ENCODE results near the gene TRAF2.

Gene TRAF2

DNA sequence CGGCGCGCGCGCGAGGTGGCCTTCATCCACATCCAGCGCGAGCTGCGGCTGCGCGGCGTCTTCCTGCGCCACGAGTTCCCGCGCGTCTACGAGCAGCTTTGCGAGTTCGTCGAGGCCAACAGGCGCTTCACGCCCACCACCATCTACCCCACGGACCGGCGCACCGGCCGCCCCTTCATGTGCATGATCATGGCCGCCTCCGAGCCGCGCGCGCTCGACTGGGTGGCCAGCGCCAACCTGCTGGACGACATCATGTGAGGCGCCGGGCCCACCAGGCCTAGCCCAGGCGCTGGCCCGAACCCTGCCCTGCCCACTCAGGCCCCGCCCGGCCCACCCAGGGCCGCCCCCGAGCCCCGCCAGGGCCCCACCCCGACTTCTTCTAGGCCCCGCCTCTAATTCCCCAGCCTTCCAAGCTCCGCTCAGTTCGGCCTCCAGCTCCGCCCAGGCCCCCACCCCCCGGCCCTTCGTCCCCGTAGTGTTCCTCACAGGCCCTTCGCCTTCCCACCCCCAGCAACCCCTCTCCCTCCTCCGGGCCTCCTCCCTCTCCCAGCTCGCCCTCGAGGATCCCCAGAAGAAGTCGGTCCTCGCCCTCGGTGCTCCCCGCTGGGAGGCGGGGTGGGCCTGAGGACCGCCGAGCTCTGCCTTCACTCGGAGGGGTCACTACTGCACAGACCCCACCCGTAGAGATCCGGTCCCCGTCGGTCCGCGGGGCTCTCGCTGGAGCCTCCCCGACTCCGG is 39.1 kb upstream of the TRAF2 start:
- no peak for DNase-seq

DNA sequence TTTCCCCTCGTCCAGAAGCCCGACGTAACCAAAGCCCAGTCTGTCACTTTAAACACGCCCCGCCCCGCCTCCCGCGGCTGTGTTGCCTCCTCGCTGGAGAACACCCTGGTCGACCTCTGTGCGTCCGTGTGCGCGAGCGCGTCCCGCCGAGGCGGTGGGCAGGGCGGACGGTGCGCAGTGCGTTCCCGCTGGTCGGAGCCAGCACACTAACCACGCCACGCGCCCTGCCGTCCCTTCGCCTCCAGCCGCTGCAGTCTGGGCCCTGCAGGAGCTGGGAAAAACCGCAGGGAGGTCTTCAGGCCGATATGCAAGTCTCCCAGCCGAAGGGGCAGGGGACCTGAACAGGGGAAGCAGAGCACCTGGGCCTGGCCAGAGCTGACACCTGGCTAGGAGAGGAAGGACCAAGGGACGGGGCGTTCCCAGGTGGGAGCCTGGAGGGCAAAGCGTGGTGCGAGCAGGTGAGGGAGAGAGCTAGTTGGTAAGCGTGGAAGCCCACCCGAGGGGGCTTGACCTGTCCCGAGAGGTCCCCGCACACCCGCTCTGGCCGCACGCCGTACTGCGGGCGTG is 38.4 kb upstream of the TRAF2 start:
- DNase-seq, result peak; percentile 57

DNA sequence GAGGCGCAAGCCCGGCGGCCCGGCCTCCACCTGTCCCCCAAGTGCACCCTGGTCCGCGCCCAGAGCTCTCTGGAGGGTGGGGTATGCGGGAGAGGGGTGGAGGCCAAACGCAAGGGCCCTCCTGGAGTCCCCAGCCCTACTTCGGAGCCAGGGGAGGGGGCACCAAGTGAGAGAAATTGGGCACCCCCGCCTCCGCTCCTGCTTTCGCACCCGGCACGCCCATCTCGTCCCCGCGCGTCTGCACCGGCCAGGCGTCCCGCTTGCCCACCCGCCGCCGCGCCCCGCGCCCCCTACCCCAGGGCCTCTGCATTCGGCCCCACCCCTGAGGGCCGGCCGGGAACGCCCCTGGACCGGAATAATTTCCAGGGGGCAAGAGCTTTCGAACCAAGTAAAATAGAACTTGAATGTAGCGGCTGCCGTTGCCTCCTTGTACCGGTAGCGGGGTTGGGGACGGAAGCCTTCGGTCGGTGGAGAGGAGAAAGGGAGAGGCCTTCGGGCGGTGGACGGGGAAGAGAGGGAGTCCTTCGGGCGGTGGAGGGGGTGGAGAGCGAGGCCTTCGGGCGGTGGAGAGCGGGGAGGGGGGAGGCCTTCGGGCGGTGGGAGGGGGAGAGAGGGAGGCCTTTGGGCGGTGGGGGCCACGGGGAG is 37.8 kb upstream of the TRAF2 start:
- peak; percentile 51 for DNase-seq

DNA sequence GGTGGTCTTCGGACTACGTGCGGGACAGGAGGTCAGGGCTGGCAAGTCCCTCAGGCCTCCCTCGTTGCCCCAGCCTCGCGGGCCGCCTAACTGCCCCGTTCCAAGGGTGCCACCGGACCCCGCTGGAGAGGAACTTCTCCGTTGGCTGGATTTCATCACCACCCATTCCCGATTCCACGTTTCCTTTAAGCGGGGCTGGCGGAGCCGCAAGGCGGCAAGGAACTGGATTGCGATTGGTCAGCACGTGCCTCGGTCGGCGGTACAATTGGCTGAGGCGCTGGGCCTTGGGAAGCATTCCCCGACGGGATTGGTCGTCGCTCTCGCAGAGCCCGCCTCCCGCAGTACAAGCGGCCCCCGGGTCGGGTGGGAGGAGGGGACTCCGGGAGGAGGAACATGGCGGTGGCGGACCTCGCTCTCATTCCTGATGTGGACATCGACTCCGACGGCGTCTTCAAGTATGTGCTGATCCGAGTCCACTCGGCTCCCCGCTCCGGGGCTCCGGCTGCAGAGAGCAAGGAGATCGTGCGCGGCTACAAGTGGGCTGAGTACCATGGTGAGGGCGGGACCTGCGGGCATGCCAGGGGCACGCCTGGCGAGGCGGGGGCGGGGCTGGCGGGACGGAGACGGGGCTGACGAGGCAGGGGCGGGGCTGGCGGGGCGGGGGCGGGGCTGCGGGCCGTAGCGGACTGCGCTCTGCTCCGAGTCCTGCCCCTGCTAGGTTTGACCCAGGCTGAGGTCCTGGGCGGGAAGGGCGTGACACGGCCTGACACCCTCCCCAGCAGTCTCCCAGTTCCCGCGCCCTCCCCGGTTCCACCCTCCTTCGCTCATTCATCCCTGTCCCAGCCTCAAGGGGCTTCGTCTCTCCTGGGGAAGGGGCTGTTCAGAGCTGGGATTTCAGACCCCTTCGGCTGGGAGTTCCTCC is 37.0 kb upstream of the TRAF2 start, which contains the start of gene PHPT1:
TSS of gene PHPT1 (plus strand) at position 372 of the 922 bp plus-strand sequence. CDS start at position 394, 22 bp downstream.
- peak; percentile 99 for DNase-seq

DNA sequence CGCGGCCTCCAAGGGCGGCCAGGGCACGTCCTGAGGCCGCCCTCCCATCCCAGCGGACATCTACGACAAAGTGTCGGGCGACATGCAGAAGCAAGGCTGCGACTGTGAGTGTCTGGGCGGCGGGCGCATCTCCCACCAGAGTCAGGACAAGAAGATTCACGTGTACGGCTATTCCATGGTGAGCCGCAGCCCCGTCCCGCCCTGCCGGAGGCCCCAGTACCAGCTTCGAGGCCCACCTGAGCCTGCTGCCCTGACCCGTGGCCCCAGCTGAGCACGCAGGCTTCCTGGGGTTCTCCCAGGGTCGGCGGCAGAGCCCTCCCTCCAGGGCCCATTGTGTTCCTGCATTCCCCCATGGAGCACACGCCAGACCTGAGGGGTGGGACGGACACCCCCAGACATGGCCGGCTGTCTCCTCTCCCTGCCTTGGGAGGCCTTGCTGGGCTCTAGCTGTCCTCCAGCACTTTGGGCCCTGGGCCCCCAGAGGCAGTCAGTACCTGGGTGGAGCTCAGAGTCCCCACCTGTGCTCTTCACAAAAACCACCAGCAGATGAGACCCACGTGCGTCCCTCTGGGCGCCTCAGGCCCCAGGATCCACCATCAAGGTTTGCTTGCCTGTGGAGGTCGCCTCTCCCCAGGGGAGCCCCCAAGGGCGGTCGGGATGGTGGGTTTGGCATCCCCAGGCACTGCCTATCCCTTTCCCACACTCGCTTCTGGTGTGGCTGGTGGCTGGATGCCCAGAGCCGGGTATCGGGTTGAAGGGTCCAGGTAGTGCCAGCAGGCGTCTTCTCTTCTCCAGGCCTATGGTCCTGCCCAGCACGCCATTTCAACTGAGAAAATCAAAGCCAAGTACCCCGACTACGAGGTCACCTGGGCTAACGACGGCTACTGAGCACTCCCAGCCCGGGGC is 36.1 kb upstream of the TRAF2 start:
- no peak for DNase-seq

DNA sequence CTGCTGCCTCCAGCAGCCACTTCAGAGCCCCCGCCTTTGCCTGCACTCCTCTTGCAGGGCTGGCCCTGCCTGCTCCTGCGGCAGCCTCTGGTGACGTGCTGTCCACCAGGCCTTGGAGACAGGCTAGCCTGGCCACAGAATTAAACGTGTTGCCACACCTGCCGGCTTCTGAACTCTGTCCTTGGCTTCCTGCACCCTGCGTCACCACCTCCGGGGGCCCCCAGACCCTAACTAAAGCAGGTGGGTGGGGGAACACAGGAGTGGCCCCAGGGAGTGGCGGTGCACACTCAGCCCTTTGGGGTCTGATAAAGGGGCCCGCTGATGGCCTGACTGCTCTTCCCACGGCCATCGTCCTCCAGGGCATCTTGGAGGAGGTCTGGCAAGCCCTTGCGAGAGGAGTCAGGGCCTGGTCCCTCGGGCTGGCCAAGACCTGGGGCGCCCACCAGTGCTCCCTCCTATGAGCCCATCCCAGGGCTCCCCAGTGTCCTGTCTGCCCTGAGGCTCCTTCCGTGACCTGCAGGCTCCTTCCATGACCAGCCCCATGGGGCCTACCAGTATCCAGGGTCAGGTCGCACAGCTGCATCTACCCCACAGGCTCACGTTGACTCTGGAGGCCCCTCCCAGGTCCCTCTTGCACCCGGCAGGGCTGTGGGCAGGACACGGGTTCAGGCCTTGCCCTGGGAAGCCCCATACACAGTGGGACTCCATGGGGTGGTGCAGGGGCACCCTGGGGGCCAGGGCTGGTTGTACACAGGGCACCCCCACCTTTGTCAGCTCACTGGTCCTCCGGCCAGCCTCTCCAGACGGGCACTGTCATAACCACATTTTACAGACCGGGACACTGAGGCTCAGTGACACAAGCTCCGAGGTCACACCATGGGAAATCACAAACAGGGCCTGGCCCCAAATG is 35.2 kb upstream of the TRAF2 start:
- DNase-seq, result no peak

DNA sequence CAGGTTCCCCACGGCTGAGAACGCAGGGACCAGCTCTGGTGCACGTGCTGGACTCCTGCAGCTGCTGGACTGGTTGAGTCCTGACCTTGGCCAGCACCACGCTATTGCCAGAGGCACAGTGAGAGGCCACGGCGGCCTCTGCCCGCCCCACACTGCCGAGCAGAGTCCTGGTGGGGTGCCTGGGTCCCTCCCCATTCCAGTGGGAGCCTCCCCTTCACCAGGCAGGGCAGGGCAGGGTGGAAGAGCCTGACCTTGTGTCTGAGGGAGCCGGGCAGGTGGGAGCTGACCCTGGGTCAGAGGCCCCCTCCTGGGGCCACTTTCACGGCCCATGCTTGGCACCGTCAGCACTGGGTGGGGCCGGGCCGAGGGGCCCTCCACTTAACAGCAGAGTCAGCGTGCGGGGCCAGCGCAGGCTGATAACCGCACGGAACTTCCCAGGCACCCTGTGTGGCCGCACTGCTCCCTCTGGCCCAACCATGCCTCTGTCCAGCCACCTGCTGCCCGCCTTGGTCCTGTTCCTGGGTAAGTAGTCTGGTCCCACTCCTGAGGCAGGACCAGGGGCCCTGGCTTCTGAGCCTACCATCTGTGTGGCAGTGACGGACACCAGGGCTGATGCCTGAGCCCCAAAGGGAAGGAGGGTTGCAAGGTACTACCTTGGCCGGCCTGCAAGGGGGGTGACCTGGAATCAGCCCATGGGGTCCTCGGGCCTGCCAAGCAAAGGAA is 34.2 kb upstream of the TRAF2 start, which contains the start of gene MAMDC4:
TSS of gene MAMDC4 (plus strand) at position 406 of the 723 bp plus-strand sequence. CDS start at position 477, 71 bp downstream.
- DNase-seq, result no peak

DNA sequence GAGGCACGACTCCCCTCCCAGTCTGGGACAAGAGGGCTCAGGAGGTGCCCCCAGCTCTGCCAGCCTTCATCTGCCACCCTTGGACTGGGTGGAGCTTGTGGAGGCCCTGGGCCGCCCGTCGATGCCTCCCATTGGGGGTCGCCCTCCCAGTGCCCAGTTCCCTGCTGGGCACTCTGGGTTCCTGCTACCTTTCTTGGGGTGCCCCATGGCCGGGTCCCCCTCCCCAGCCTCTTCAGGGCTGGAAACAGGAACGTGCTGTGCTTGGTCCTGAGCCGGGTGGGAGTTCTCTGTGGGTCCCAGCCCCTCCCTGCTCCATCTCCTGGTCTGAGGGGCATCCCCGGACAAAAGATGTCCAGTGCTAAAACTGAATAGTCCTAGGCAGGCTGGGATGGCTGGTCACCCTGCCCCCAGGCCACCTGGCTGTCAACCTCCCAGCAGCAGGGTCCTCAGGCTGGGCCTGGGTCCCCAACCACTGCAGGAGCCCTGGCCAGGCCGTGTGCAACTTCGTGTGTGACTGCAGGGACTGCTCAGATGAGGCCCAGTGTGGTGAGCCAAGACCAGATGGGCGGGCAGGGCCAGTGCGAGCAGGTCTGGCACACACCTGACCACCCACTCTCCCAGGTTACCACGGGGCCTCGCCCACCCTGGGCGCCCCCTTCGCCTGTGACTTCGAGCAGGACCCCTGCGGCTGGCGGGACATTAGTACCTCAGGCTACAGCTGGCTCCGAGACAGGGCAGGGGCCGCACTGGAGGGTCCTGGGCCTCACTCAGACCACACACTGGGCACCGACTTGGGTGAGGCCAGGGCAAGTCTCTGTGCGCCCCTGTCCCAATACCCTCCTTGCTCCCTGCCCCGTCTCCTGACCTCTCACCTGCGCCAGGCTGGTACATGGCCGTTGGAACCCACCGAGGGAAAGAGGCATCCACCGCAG is 33.4 kb upstream of the TRAF2 start:
- DNase-seq, result no peak

DNA sequence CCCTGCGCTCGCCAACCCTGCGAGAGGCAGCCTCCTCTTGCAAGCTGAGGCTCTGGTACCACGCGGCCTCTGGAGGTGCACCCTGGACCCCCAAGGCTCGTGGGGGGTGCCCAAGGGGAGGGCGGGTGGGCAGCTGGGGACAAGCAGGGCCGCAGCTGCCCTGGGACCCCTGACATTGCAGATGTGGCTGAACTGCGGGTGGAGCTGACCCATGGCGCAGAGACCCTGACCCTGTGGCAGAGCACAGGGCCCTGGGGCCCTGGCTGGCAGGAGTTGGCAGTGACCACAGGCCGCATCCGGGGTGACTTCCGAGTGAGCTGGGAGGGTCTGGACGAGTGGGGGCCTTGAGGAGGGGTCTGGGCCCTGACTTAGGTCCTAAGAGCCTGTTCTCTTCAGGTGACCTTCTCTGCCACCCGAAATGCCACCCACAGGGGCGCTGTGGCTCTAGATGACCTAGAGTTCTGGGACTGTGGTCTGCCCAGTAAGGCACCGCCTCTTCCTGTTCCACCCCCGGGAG is 32.7 kb upstream of the TRAF2 start:
- no peak for DNase-seq

DNA sequence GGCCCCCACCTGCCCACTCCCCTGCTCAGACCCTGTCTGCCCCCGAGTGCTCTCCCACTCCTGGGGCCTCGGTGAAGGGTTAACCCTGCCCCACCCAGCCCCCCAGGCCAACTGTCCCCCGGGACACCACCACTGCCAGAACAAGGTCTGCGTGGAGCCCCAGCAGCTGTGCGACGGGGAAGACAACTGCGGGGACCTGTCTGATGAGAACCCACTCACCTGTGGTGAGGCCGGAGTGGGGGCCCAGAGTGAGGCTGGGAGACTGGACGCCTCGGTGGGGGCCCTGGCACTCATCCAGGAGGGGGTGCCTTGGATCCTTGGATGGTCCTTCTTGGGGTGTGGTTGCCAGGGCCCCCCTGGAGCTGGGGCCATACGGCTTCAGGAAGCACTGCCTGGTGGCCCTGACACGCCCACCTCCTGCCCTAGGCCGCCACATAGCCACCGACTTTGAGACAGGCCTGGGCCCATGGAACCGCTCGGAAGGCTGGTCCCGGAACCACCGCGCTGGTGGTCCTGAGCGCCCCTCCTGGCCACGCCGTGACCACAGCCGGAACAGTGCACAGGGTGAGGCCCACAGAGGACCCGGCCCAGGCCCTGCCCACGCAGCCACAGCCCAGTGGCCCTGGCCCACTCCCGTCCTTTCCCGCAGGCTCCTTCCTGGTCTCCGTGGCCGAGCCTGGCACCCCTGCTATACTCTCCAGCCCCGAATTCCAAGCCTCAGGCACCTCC is 32.0 kb upstream of the TRAF2 start:
- DNase-seq, result no peak

DNA sequence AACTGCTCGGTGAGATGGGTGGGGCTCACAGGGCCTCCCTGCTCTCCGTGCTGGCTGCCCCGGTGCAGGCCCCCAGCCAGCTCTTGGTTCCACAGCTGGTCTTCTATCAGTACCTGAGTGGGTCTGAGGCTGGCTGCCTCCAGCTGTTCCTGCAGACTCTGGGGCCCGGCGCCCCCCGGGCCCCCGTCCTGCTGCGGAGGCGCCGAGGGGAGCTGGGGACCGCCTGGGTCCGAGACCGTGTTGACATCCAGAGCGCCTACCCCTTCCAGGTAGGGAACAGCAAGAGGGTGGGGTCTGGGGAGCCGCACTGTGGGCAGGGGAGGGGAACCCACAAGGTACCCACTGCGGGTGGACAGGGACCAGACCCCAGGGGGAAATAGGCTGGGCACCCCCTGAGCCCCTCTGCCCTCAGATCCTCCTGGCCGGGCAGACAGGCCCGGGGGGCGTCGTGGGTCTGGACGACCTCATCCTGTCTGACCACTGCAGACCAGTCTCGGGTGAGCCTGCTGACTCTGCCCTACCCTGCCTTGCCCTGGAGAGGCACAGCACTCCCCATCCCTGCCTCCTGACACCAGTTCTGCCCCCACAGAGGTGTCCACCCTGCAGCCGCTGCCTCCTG is 31.4 kb upstream of the TRAF2 start:
- no peak for DNase-seq

DNA sequence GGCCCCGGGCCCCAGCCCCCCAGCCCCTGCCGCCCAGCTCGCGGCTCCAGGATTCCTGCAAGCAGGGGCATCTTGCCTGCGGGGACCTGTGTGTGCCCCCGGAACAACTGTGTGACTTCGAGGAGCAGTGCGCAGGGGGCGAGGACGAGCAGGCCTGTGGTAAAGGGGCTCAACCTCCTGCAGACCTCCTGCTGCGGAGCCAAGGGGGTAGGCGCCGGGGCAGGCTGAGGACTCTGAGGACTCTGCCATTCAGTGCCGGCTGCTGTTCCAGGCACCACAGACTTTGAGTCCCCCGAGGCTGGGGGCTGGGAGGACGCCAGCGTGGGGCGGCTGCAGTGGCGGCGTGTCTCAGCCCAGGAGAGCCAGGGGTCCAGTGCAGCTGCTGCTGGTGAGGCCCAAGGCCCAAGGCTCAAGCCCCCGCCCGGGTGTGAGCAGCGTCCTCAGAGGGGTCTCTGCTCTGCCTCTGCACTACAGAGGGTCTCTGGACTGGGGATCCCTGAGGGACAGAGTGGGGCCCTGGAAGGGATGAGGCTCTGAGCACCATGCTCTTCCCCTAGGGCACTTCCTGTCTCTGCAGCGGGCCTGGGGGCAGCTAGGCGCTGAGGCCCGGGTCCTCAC is 30.7 kb upstream of the TRAF2 start:
- no peak for DNase-seq

DNA sequence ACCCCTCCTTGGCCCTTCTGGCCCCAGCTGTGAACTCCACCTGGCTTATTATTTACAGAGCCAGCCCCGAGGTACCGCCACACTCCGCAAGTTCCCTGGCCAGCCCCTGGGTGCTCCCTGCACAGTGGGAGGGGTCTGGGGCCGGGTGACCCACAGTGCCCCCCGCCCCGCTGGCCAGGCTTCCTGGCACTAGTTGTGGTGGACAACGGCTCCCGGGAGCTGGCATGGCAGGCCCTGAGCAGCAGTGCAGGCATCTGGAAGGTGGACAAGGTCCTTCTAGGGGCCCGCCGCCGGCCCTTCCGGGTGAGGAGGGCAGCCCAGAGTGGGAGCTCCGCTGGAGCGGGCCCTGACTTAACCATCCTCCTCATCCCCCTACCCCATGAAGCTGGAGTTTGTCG is 30.2 kb upstream of the TRAF2 start:
- DNase-seq, result no peak

DNA sequence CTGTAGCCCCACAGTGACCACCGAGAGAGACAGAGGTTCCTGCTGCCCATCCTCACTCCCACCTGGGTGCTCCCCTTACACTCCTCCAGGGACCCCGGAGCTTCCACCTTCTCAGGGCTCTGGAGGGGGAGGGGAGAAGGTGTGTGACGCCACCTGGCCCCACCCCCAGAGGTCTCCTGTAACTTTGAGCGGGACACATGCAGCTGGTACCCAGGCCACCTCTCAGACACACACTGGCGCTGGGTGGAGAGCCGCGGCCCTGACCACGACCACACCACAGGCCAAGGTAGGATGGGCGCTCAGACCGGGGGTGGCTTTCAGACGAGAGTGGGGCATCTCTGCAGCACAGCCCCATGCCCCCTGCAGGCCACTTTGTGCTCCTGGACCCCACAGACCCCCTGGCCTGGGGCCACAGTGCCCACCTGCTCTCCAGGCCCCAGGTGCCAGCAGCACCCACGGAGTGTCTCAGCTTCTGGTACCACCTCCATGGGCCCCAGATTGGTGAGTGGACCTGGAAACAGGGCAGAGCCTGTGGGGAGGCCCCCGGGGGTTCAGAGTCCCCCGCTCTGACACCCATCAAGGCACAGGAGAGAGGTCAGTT is 29.7 kb upstream of the TRAF2 start:
- DNase-seq, result no peak

DNA sequence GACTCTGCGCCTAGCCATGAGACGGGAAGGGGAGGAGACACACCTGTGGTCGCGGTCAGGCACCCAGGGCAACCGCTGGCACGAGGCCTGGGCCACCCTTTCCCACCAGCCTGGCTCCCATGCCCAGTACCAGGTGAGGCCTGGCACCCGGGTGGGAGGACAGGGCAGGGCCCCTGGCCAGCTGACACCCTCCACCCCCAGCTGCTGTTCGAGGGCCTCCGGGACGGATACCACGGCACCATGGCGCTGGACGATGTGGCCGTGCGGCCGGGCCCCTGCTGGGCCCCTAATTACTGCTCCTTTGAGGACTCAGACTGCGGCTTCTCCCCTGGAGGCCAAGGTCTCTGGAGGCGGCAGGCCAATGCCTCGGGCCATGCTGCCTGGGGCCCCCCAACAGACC is 29.1 kb upstream of the TRAF2 start:
- no peak for DNase-seq

DNA sequence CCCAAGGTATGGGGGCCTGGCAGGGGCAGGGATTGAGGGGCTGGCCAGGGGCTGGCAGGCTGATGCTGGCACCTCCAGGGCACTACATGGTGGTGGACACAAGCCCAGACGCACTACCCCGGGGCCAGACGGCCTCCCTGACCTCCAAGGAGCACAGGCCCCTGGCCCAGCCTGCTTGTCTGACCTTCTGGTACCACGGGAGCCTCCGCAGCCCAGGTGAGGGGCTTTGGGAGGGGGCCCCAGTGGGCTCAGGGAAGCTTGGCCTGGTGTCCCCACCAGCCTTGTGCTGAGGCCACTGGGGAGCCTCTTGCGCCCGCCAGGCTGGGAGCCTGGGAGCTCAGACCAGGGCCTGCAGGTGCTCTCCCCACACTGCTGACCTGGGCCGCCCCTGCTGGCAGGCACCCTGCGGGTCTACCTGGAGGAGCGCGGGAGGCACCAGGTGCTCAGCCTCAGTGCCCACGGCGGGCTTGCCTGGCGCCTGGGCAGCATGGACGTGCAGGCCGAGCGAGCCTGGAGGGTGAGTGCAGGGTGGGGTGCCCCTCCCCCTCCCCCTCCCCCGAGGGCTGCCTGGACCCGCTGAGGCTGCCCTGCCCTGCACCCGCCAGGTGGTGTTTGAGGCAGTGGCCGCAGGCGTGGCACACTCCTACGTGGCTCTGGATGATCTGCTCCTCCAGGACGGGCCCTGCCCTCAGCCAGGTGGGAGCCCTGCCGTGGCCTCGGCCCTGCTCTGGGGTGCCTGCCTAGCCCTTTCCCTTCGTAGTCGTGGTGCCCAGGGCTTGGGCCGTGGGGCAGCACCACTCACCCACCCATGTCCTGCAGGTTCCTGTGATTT is 28.5 kb upstream of the TRAF2 start:
- DNase-seq, result no peak
